GM19351 (cell line): ENCODE measurements around the gene CCDC66.
A peak's percentile ranks its signal among the peaks of the same experiment; 100 is the strongest.
"Not testable (repeated sequence)": the region's sequence is repeated elsewhere in the genome, so short reads cannot be mapped to it uniquely, and the experiment has no call there.

Experiments
- ATAC-seq: cut with Tn5 transposase; IDR thresholded peaks from one replicate; pipeline ENCODE4 v1.9.1; 2021; ENCODE audit warnings: mild to moderate bottlenecking, moderate library complexity; ENCODE audit not compliant: unreplicated experiment

CCDC66 gene

GRCh38 chr3:56556908-56557830, at the start of gene CCDC66:
TSS of gene CCDC66 (plus strand) at chr3:56557175. CDS start at chr3:56557243, 68 bp downstream.
- ATAC-seq = peak; percentile 99

- no peak for ATAC-seq
These were observed 37.3 kb upstream of the CCDC66 start for GRCh38 chr3:56519641-56520040.

- ATAC-seq = no peak
These were observed 34.6 kb upstream of the CCDC66 start for GRCh38 chr3:56522374-56522773.

GRCh38 chr3:56525291-56525690, 31.7 kb upstream of the CCDC66 start:
- no peak for ATAC-seq

GRCh38 chr3:56536735-56537134, 20.2 kb upstream of the CCDC66 start:
- no peak for ATAC-seq

GRCh38 chr3:56547486-56547885, 9.5 kb upstream of the CCDC66 start:
- no peak for ATAC-seq

- no peak for ATAC-seq
These were observed 826 bp downstream of the CCDC66 start for GRCh38 chr3:56557831-56558170.

- ATAC-seq = no peak
These were observed 16.5 kb downstream of the CCDC66 start for GRCh38 chr3:56573501-56573900.

- ATAC-seq = not testable (repeated sequence)
These were observed 25.0 kb downstream of the CCDC66 start for GRCh38 chr3:56581941-56582340.

- not testable (repeated sequence) for ATAC-seq
These were observed 27.3 kb downstream of the CCDC66 start for GRCh38 chr3:56584275-56584674.

GRCh38 chr3:56590814-56591213, 33.8 kb downstream of the CCDC66 start:
- no peak for ATAC-seq

- no peak for ATAC-seq
These were observed 34.3 kb downstream of the CCDC66 start for GRCh38 chr3:56591262-56591661.

- no peak for ATAC-seq
These were observed 36.6 kb downstream of the CCDC66 start for GRCh38 chr3:56593455-56594158.

GRCh38 chr3:56595975-56596840, 39.2 kb downstream of the CCDC66 start:
- no peak for ATAC-seq

GRCh38 chr3:56608479-56608878, 51.5 kb downstream of the CCDC66 start:
- ATAC-seq = not testable (repeated sequence)

GRCh38 chr3:56610669-56611335, 53.8 kb downstream of the CCDC66 start:
- ATAC-seq = no peak

GRCh38 chr3:56611364-56611763, 54.4 kb downstream of the CCDC66 start:
- no peak for ATAC-seq

GRCh38 chr3:56612146-56612545, 55.2 kb downstream of the CCDC66 start:
- no peak for ATAC-seq

GRCh38 chr3:56613016-56613415, 56.0 kb downstream of the CCDC66 start:
- no peak for ATAC-seq

- no peak for ATAC-seq
These were observed 59.6 kb downstream of the CCDC66 start for GRCh38 chr3:56616478-56617006.
